ENCODE results near the gene TAF7. TPM values are rescaled to one million over a fixed set of nuclear protein-coding genes. Genes with fewer than 3 reads are reported as not detected.

Gene TAF7
- polyA plus RNA-seq, 1 of the 3 experiments (the other 2 are of a cell fraction) = 30.6 TPM

GRCh38 chr5:141343242-141343952, 22.8 kb upstream of the TAF7 start, which contains the start of gene PCDHGA3:
PCDHGA3 (plus strand) TSS chr5:141343829; CDS start chr5:141344034, 205 bp downstream.
- H3K36me3 ChIP-seq (replicated peaks in 1 of 2; ENCODE audit: control insufficient read depth in 1 of 2, insufficient read depth in 2 of 2, low read length in 1 of 2) = no peaks in the 10 kb centered on the region
- no peaks in the 10 kb centered on the region for H3K9me3 ChIP-seq
- no peaks in the 10 kb centered on the region for H3K4me1 ChIP-seq (ENCODE audit: control insufficient read depth in 1 of 2, insufficient read depth in 2 of 2, low read depth in 1 of 2, low read length in 1 of 2)
- H3K9me2 ChIP-seq = no peaks in the 10 kb centered on the region
- TF ChIP-seq NFIC (IDR thresholded peaks at IDR 0.05; ENCODE audit: borderline replicate concordance) = no peak
- TF ChIP-seq TAF1 (IDR thresholded peaks at IDR 0.05; ENCODE audit: borderline replicate concordance, low read depth, low read length) = no peak
- TF ChIP-seq, protein P1, sequence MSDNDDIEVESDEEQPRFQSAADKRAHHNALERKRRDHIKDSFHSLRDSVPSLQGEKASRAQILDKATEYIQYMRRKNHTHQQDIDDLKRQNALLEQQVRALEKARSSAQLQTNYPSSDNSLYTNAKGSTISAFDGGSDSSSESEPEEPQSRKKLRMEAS (IDR thresholded peaks at IDR 0.05; ENCODE audit: low read depth) = no peak
- no peak for TF ChIP-seq TCF12 (IDR thresholded peaks at IDR 0.05)
- no peak for TF ChIP-seq POLR2AphosphoS5 (IDR thresholded peaks at IDR 0.05; ENCODE audit: low read depth, low read length)
- TF ChIP-seq RAD21 (IDR thresholded peaks at IDR 0.05; ENCODE audit: low read length) = peak; percentile 21; the same call in 1 of the 2 replicates
- TF ChIP-seq EZH2phosphoT487 (IDR thresholded peaks at IDR 0.05; ENCODE audit: borderline replicate concordance, low read depth) = no peak
- TF ChIP-seq, protein P2, sequence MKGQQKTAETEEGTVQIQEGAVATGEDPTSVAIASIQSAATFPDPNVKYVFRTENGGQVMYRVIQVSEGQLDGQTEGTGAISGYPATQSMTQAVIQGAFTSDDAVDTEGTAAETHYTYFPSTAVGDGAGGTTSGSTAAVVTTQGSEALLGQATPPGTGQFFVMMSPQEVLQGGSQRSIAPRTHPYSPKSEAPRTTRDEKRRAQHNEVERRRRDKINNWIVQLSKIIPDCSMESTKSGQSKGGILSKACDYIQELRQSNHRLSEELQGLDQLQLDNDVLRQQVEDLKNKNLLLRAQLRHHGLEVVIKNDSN (IDR thresholded peaks at IDR 0.05; ENCODE audit: borderline replicate concordance, low read depth) = no peak
- TF ChIP-seq RCOR1 (IDR thresholded peaks at IDR 0.05; ENCODE audit: low read length) = no peak
- TF ChIP-seq NRF1 (IDR thresholded peaks at IDR 0.05; ENCODE audit: low read depth, low read length) = no peak
- TF ChIP-seq, protein P3, sequence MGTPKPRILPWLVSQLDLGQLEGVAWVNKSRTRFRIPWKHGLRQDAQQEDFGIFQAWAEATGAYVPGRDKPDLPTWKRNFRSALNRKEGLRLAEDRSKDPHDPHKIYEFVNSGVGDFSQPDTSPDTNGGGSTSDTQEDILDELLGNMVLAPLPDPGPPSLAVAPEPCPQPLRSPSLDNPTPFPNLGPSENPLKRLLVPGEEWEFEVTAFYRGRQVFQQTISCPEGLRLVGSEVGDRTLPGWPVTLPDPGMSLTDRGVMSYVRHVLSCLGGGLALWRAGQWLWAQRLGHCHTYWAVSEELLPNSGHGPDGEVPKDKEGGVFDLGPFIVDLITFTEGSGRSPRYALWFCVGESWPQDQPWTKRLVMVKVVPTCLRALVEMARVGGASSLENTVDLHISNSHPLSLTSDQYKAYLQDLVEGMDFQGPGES (IDR thresholded peaks at IDR 0.05; ENCODE audit: low read depth, low read length) = no peak
- TF ChIP-seq MEF2A (IDR thresholded peaks at IDR 0.05; ENCODE audit: borderline replicate concordance, low read depth) = no peak
- TF ChIP-seq, protein P4, sequence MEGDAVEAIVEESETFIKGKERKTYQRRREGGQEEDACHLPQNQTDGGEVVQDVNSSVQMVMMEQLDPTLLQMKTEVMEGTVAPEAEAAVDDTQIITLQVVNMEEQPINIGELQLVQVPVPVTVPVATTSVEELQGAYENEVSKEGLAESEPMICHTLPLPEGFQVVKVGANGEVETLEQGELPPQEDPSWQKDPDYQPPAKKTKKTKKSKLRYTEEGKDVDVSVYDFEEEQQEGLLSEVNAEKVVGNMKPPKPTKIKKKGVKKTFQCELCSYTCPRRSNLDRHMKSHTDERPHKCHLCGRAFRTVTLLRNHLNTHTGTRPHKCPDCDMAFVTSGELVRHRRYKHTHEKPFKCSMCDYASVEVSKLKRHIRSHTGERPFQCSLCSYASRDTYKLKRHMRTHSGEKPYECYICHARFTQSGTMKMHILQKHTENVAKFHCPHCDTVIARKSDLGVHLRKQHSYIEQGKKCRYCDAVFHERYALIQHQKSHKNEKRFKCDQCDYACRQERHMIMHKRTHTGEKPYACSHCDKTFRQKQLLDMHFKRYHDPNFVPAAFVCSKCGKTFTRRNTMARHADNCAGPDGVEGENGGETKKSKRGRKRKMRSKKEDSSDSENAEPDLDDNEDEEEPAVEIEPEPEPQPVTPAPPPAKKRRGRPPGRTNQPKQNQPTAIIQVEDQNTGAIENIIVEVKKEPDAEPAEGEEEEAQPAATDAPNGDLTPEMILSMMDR (IDR thresholded peaks at IDR 0.05) = peak; percentile 46
- no peak within 1 kb of the TSS for H3K4me2 ChIP-seq
- peak within 1 kb of the TSS; percentile 50; the same call in 1 of the 2 replicates for H2AFZ ChIP-seq (ENCODE audit: low read depth)
- H4K20me1 ChIP-seq (ENCODE audit: insufficient read depth) = no peaks in the 10 kb centered on the region
- POLR2A ChIA-PET = no interaction called here
- H3K27me3 ChIP-seq (ENCODE audit: insufficient read depth) = no peaks in the 10 kb centered on the region
- CTCF ChIA-PET = interaction anchor here (0.7 to 2.0 kb wide), 5 partner anchors 13 to 221 kb away, joined by 3 to 8 read pairs (median 3); partner anchors contain the start of genes PCDHGA1 and PCDHGB7
- no peak for DNase-seq
- no peaks in the 10 kb centered on the region for H3K79me2 ChIP-seq (ENCODE audit: insufficient read depth)
- WGBS (ENCODE audit: low lambda C conversion rate) = 13% methylated on average over 9 of the region's 9 CpGs
- H3K9ac ChIP-seq = no peak within 1 kb of the TSS
- H3F3A ChIP-seq (replicated peaks; ENCODE audit: insufficient read depth) = no peaks in the 10 kb centered on the region
- no peak within 1 kb of the TSS; a peak in 1 of 4 replicates for H3K4me3 ChIP-seq (ENCODE audit: low read depth in 2 of 2, low read length in 1 of 2)
- no peak within 1 kb of the TSS for H3K27ac ChIP-seq (ENCODE audit: low read depth in 2 of 2, low read length in 1 of 2)

Measured in SK-N-SH (cell line).